GM20000 (cell line): ENCODE data around the gene TMX1.

Source experiments
- DNase-seq: peaks from one replicate; pipeline ENCODE4 v3.0.0; 2012; ENCODE audit warnings: low spot score
- CTCF ChIP-seq: IDR thresholded peaks from 2 replicates; pipeline ENCODE4 v1.5.1; 2012; ENCODE audit warnings: mild to moderate bottlenecking, control low read depth; ENCODE audit errors: extremely low read depth, missing control alignments

Gene TMX1

GRCh38 chr14:51224551-51224950 lies 15.5 kb upstream of the TMX1 start:
- no peak for DNase-seq
- TF ChIP-seq CTCF = no peak

GRCh38 chr14:51225751-51226150 lies 14.3 kb upstream of the TMX1 start:
- DNase-seq = no peak
- no peak for TF ChIP-seq CTCF

GRCh38 chr14:51228391-51228790 lies 11.7 kb upstream of the TMX1 start:
- TF ChIP-seq CTCF = no peak

GRCh38 chr14:51228890-51229289 lies 11.2 kb upstream of the TMX1 start:
- TF ChIP-seq CTCF = no peak
- no peak for DNase-seq

More at GRCh38 chr14:51228391-51228790, 11.7 kb upstream of the TMX1 start:
- DNase-seq = no peak

- DNase-seq = no peak
- TF ChIP-seq CTCF = no peak
Measured at GRCh38 chr14:51236314-51236713, 3.7 kb upstream of the TMX1 start.

- no peak for TF ChIP-seq CTCF
- no peak for DNase-seq
Measured at GRCh38 chr14:51240804-51241380, 845 bp downstream of the TMX1 start.

GRCh38 chr14:51242545-51243490 lies 2.8 kb downstream of the TMX1 start:
- DNase-seq = no peak
- TF ChIP-seq CTCF = no peak
